ENCODE measurements around the gene ADAMTSL3. TPM values are rescaled to one million over a fixed set of nuclear protein-coding genes. Genes with fewer than 3 reads are reported as not detected.
"Not testable (repeated sequence)": the region's sequence is repeated elsewhere in the genome, so short reads cannot be mapped to it uniquely, and the experiment has no call there.

ADAMTSL3 gene
- polyA plus RNA-seq, 4 donors: 4.0 to 5.3 (median 4.9) TPM

DNA sequence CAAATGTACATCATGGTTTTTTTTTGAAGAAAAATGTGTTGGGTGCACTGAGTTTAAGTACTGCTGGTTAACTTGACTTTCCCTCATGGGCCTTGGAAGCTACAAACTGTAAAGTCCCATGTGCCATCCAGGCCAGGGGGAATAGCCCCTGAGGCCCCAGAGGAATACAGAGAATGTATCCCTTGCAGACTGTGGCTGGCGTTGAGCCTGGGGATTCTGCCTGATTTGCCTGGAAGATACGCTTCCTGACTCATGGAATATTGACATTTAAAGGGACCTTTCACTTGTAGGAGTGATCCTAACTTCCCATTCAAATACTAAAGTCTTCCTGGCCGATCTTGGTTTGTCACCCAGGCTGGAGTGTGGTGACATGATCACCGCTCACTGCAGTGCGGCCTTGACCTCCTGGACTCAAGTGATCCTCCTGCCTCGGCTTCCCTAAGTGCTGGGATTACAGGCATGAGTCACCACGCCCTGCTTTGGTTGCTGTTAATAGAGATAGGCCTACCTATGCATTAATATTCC lies 42.0 kb downstream of the ADAMTSL3 start:
- DNase-seq (ENCODE audit: low read depth in 4 of 4, low spot score in 3 of 4): no peak

DNA sequence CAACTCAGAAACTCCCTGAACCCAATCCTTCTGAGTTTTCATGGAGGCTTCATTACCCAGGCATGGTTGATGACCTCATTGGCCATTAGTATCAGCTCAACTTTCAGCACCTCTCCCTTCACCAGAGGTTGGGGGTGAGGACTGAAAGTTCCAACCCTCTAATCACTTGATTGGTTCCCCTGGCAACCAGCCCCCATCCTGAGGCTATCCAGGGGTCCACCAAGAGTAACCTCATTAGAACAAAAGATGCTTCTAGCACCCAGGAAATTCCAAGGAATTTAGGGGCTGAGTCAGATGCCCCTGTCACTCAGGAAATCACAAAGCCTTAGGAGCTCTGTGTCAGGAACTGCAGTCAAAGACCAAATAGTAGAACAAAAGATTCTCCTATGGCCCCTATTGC lies 43.8 kb downstream of the ADAMTSL3 start:
- no peak for DNase-seq (ENCODE audit: low read depth in 4 of 4, low spot score in 3 of 4)

DNA sequence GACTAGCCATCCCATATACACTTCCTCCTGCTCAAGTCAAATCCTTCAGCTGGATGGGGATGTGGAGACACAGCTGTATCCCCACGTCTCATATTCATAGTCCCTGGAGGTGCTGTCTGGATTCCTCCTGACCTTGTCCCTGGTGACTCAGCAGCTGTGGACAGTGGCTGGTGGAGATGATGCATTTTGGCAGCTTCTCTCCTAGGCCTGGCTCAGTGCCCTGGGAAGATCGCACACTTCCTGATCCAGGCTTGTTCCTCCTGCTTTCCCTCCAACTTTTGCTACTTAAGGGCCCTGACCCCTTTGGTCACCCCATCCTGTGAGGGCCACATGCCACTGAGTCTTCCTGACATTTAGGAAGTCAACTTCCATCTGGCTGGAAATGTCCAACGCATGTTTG lies 44.4 kb downstream of the ADAMTSL3 start:
- DNase-seq (ENCODE audit: low read depth in 4 of 4, low spot score in 3 of 4): no peak

DNA sequence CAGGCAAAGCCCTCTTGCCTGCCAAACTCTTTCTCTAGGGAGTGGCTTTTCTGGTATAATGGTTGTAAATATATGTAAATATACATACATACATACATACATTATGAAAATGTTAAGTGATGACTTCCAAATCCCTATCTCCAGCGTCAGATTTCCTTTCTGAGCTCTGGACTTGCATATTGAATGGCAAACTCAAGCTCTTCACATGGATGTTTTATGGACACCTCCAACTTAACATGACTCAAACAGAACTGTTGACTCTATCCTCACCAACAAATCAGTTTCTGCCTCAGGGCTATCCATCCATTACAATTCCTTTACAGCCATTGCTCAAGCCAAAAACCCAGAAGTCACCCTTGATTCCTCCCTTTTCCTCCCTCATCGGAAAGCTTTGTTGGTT lies 45.1 kb downstream of the ADAMTSL3 start:
- no peak for DNase-seq (ENCODE audit: low read depth in 4 of 4, low spot score in 3 of 4)

DNA sequence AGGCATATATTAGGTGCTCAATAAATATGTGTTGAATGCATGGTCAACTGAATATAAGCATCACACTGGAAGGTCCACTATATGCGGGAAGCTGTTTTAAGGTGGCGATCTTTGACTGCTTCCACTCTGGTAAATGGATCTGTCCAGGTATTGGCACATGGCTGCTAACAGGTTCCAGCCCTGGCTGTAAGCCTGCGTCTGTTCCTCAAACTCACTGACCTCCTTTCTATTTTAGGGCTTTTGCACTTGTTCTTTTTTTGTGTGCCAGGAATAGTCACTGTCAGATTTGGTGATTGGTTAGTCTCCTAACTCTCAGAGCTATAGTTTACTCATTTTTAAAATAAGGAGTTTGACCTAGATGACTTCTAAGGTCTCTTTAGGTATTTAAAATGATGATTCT lies 46.2 kb downstream of the ADAMTSL3 start:
- no peak for DNase-seq (ENCODE audit: low read depth in 4 of 4, low spot score in 3 of 4)

DNA sequence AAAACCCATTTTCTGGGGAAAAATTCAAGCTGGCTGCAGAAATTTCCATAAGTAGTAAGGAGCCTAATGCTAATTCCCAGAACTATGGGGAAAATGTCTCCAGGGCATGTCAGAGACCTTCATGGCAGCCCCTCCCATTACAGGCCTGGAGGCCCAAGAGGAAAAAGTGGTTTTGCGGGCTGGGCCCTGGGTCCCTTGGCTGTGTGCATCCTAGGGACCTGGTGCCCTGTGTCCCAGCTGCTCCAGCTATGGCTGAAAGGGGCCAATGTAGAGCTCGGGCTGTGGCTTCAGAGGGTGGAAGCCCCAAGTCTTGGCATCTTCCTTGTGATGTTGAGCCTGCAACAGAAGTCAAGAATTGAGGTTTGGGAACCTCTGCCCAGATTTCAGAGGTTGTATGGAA lies 48.4 kb downstream of the ADAMTSL3 start:
- not testable (repeated sequence) for DNase-seq (ENCODE audit: low read depth in 4 of 4, low spot score in 3 of 4)

DNA sequence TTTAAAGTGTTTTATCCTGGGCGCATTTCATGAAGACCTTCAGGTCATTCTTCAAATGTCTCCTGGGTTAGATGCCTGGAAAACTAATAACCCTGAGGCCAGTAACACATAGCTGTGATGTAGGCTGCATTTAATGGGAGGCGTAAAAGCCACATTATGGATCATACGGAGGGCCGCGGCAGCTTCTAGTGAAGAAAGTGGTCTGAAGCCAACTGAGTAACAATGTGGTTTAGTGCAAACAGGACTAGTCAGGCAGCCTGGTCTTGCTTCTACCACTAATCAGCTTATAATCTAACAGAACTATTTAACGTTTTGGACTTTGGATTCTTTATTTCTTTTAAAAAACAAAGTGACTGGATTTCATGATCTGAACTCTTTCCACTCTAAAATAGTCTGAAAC lies 54.4 kb downstream of the ADAMTSL3 start:
- no peak for DNase-seq (ENCODE audit: low read depth in 4 of 4, low spot score in 3 of 4)

DNA sequence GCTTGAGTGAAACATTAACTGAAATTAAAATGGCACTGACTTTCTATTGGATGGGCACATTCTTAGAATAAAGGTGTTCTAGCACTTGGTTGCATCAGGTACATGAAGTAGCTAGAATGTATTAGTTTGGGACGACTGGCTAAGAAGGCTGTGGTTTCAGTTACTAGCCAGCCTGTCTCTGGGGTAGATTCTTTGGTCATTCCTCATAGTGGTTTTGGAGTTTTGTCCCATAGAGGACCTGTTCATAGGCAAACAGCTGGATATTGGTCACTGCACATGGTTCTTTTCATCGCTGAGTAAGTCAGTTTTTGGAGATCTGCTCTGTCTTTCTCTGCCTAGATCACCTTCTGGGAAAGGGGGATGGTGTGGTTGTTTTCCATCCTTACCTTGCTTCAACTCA lies 55.3 kb downstream of the ADAMTSL3 start:
- no peak for DNase-seq (ENCODE audit: low read depth in 4 of 4, low spot score in 3 of 4)

DNA sequence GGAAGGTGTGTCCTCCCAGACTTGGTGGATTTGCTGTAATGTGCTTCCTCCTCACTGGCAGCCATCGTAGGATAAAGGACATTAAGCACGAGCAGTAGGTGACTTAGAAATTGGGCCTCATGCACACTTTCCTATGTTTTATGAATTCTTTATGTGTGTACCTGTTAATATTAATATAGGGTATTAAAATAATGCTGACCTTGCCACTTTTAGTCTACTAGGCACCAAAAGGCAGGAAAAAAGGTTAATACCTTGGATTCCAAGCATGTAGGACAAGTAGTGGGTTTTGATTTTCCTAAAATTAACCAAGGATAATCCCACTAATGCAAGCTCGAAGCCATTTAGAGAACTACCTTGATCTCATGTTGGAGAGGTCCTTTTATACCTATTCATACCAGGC lies 55.9 kb downstream of the ADAMTSL3 start:
- DNase-seq (ENCODE audit: low read depth in 4 of 4, low spot score in 3 of 4): no peak

DNA sequence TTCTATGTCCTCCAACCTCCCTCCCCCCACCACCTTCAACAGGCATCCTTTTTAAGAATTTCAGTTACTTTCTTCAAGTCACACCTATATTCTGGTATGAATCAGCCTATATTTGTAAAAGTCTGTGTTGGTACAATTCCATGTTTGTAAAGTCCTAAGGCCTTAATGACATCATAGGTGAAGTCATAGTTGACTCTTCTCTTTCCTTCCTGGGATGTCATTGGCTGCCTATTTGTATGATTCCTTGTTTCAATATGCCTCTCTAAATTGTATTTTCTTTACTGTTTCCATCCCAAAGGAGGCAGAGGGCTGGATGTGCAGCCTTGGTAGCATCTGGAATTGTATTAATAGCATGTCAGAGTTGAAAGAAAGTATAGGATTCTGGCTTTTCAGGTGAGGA lies 56.5 kb downstream of the ADAMTSL3 start:
- no peak for DNase-seq (ENCODE audit: low read depth in 4 of 4, low spot score in 3 of 4)

DNA sequence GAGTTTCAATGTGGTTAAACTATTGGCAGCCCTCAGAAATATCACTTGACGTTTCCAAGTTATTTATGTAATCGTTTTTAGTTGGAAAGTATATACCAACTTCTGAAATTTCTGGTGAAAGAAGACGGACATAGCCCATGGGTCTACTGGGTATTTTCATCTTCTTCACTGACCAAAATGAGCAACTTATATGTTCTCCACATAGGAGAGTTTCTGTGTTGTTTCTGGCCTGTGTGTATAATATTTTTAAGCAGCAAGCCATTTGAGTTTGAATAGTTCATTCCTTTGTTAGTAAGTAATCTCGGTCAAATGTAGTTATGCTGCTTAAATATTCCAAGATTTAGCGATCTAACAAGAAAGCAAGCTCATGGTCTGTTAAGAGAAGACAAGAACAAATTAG lies 57.3 kb downstream of the ADAMTSL3 start:
- no peak for DNase-seq (ENCODE audit: low read depth in 4 of 4, low spot score in 3 of 4)

DNA sequence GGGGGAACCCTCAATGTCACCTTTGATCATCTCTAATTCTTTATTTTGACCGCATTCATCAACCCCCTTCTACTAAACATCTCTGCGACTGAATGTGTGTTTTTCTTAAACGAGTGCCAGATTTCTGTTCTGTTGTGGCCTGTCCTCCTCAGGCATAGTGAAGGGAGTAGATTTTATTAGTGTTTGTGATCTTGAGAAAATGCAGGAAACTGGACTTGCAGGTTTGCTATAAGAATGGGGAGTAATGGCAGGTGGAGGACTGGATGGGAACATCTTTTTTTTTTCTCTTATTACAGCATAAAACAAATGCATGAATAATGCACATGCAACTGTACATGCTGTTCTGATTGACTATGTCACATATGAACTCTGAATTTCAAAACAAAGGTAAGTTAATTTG lies 59.3 kb downstream of the ADAMTSL3 start:
- DNase-seq (ENCODE audit: low read depth in 4 of 4, low spot score in 3 of 4): no peak

DNA sequence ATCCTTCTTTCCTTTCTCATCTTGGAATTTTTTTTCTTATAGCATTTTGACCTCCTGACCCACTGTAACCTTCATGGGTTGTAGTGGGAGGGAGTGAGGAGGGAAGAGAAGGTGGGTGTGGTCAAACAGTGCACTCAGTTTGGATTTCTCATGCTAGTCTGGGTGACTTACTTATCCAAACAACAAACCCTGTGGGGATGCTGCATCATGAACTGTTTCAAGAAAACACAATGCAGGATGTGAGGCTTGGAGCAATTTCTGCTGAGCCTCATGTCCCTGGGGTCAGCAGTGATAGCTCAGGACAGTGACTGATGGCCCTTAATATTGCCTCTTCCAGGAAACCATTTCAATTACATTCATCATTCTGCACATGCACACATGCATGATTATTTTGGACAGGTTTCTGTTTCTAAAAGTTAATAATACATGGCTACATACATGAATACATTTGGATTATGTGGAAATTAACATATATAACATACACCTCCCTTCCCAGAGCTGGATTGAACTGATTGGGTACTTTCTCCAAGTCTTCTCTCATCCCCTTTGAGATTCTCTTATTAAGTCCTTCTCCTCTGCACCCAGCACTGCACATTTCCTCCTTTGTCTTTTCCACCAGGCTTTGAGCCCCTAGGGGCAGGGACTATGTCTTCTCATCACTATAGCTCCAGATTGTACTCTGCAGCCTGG lies 61.2 kb downstream of the ADAMTSL3 start:
- no peak for DNase-seq (ENCODE audit: low read depth in 4 of 4, low spot score in 3 of 4)

DNA sequence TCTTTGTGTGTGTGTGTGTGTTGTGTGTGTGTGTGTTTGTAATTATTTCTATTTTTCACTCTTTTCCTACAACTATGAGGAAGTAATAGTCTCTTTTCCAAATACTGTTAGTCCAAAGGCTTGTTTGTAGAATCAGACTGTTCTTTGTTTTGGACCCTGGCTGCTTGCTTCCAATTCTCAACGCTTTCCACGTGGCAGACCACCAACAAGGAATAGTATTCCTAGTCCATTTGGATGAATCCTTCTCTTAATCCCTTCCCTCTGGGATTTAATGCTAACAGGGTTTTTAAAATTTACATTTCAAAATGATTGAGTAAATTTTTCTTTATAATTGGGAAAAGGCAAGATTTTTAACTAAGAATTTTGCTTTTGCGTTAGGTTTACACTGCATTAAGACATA lies 62.7 kb downstream of the ADAMTSL3 start:
- no peak for DNase-seq (ENCODE audit: low read depth in 4 of 4, low spot score in 3 of 4)

DNA sequence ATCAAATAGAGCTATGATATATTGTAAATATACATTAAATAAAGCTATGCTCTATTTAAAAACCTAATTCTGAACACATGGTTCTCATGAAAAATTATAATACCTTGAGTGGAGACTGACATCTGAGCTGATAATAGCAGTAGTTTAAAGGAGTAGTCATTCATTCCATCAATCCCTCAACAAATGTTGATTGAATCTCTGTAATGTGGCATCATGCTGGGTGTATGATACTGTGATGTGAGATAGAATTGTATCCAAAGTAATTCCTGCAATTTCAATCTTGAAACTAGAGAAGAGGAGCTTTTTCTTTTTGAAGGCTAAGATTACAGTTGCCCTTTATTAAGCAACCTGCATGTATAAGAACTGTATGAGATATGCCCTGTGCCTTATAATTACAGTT lies 63.1 kb downstream of the ADAMTSL3 start:
- DNase-seq (ENCODE audit: low read depth in 4 of 4, low spot score in 3 of 4): no peak

DNA sequence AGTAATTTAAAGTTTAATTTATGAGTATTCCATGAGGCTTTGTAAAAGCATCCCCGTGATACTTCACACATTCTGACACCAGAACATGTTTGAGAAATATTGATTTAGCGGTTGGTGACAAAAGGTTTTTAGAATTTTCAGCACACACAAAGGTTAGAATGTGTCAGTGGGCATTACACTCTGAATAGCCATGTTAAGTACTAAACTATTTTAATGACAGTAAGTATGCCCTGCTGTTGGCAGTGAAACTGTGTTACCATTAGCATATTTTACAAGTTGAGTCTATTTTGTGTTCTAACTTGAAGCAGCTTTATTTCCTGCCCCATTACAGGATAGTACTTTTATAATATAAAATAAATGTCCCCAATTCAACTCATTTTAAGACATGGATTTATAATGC lies 66.5 kb downstream of the ADAMTSL3 start:
- no peak for DNase-seq (ENCODE audit: low read depth in 4 of 4, low spot score in 3 of 4)

DNA sequence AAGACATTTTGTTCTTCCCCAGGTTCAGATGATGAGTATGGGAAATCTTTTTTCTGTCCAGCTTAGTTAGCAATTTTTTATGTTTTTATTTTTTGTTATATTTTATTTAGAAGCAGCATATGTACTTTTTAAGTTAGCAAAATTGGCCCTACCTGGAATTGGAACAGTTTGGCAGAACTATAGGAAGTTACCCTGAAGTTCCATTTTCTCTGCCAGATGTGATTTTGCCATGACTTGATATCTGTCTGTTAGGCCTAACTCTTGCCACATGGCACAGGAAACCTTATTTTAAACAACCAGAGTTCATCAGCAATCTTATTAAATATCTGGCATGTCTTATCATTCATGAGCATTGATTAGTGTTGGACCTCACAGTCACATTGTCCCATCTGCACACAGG lies 67.1 kb downstream of the ADAMTSL3 start:
- DNase-seq (ENCODE audit: low read depth in 4 of 4, low spot score in 3 of 4): no peak

DNA sequence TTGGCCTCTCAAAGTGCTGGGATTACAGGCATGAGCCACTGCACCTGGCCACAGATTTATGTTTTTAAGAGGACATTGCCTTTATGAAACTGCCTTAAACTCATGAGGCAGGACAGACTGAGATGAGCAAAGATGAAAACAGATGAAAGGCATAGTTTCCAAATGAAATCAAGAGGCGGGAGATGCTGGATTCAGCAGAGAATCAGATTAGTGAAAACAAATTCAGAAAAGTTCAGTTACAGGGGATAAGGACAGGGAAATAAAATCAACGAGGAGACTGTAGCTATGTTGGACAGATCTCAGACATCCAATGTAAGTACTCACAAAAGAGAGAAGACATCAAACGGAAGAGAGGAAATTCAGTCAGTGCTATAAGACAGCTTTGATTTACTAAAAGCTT lies 68.1 kb downstream of the ADAMTSL3 start:
- no peak for DNase-seq (ENCODE audit: low read depth in 4 of 4, low spot score in 3 of 4)

DNA sequence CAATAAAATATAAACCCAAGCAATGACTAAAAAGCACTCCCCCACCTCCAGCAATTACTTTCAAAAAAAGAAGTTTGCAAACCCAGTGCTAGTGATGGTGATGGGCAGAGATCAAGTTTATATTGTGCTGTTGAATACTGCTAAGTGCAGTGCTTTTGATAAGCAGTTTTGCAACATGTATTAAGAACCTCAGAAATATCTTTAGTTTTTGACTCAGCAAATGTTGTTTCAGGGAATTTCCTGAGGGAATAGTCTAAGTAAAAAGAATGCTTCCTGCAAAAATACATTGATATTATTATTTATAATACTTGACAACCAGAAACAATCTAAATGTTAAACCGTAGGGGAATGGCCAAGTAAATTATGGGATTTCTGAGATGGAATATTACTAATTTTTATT lies 69.3 kb downstream of the ADAMTSL3 start:
- no peak for DNase-seq (ENCODE audit: low read depth in 4 of 4, low spot score in 3 of 4)

DNA sequence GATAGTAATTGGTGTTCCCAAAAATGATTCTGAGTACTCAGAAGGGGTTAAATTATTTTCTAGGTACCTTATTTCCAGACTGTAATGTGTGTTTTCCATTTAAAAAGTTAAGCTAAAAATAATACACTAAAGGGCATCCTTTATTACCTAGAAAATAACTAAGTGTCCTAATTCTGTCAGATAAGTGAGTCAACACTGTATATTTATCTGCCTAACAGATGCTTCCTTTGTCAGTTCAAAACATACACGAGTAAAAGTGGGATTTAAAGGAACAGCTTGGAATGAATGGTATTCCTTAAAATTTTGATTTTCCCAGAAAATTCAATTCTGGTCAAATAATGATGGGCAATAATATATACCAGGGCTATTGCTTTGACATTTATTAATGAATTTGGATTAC lies 78.3 kb downstream of the ADAMTSL3 start:
- DNase-seq (ENCODE audit: low read depth in 4 of 4, low spot score in 3 of 4): no peak

DNA sequence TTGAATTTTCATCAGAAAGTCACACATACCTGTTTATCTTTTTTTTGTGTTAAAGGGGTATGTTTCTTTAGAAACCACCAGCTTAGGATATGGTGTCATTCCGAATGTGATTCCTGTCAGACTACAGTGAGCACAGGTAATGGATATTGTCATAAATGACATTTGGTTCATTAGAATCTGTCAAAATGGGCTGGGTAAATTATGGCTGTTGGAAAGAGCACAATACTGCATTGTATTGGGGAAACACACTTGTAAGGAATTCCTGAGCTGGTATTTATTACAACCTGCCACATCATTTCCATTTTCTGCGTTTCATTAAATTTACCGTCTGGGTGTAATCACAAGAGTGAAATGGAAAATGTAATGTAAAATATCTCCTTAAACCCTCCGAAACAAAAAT lies 78.8 kb downstream of the ADAMTSL3 start:
- DNase-seq (ENCODE audit: low read depth in 4 of 4, low spot score in 3 of 4): no peak

DNA sequence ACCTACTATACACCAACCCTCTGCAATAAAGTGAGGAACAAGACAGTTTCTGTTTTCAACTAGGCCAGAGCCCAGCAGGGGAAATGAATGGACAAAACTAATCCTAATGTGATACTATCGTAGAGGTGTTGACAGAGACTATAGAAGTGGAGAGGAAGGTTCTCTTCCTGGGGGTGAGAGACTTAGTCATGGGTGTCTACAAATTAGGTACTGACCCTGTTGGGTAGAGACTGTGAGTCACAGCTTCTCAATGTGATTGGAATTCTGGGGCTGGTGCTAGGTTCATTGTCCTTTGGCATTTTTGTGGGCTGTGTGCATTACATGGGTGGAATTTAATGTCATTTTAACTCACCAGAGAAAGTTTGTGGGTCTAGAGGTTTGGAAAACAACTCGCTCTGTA lies 79.3 kb downstream of the ADAMTSL3 start:
- DNase-seq (ENCODE audit: low read depth in 4 of 4, low spot score in 3 of 4): no peak

DNA sequence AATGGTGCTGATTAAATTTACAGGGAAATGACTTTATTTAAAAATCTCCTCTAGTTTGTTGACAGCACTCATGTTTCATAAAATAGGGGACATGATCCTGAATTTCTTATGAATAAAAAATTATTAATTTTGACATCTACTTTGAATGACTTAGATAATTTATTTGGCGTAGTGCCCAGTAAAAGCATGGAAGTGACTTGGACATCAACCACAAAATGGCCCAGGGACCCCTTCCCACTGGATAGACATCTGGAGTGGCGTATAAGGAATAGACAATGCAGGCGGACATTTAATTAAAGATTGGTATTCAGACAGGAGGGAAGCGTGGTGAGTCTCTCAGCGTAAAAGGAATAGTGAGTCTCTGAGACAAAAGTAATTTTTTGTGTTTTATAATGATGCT lies 79.8 kb downstream of the ADAMTSL3 start:
- DNase-seq (ENCODE audit: low read depth in 4 of 4, low spot score in 3 of 4): no peak

All from right renal pelvis (tissue), 4 donors.